ENCODE data around the gene DLGAP1.

DLGAP1 gene

GRCh38 chr18:3885209-3885792, 569.8 kb downstream of the DLGAP1 start:
- DNase-seq = peak; percentile 60

GRCh38 chr18:3879836-3880120, 575.3 kb downstream of the DLGAP1 start:
- DNase-seq = no peak

- DNase-seq = no peak
Measured at GRCh38 chr18:3879114-3879835, 575.8 kb downstream of the DLGAP1 start.

- DNase-seq = no peak
Measured at GRCh38 chr18:3878401-3878800, 576.7 kb downstream of the DLGAP1 start.

- peak; percentile 16 for DNase-seq
Measured at GRCh38 chr18:3877678-3878077, 577.4 kb downstream of the DLGAP1 start.

- DNase-seq = no peak
Measured at GRCh38 chr18:3875961-3876360, 579.1 kb downstream of the DLGAP1 start.

GRCh38 chr18:3875376-3875775, 579.7 kb downstream of the DLGAP1 start:
- DNase-seq = no peak

GRCh38 chr18:3874581-3874980, 580.5 kb downstream of the DLGAP1 start:
- no peak for DNase-seq

- no peak for DNase-seq
Measured at GRCh38 chr18:3874125-3874524, 581.0 kb downstream of the DLGAP1 start.

- DNase-seq = no peak
Measured at GRCh38 chr18:3873698-3874097, 581.4 kb downstream of the DLGAP1 start.

- no peak for DNase-seq
Measured at GRCh38 chr18:3873211-3873610, 581.9 kb downstream of the DLGAP1 start.

GRCh38 chr18:3872641-3873040, 582.5 kb downstream of the DLGAP1 start:
- no peak for DNase-seq

GRCh38 chr18:3871687-3872086, 583.4 kb downstream of the DLGAP1 start:
- no peak for DNase-seq

GRCh38 chr18:3870914-3871313, 584.2 kb downstream of the DLGAP1 start:
- DNase-seq = no peak

- peak; percentile 65 for DNase-seq
Measured at GRCh38 chr18:3869848-3870247, 585.3 kb downstream of the DLGAP1 start.

- no peak for DNase-seq
Measured at GRCh38 chr18:3867864-3868311, 587.2 kb downstream of the DLGAP1 start.

- no peak for DNase-seq
Measured at GRCh38 chr18:3867236-3867635, 587.9 kb downstream of the DLGAP1 start.

- DNase-seq = no peak
Measured at GRCh38 chr18:3864669-3865298, 590.3 kb downstream of the DLGAP1 start.

GRCh38 chr18:3863593-3863992, 591.5 kb downstream of the DLGAP1 start:
- no peak for DNase-seq

GRCh38 chr18:3863006-3863405, 592.1 kb downstream of the DLGAP1 start:
- no peak for DNase-seq

- DNase-seq = no peak
Measured at GRCh38 chr18:3861495-3861894, 593.6 kb downstream of the DLGAP1 start.

- no peak for DNase-seq
Measured at GRCh38 chr18:3857544-3857943, 597.6 kb downstream of the DLGAP1 start.

- DNase-seq = no peak
Measured at GRCh38 chr18:3855966-3856365, 599.1 kb downstream of the DLGAP1 start.

- no peak for DNase-seq
Measured at GRCh38 chr18:3852321-3852720, 602.8 kb downstream of the DLGAP1 start.

- DNase-seq = no peak
Measured at GRCh38 chr18:3851159-3851558, 603.9 kb downstream of the DLGAP1 start.
